ENCODE data around the gene KRT17.

- TF ChIP-seq CTCF (IDR thresholded peaks at IDR 0.05) (no peak), POLR2A (IDR thresholded peaks at IDR 0.05; ENCODE audit: low read depth) (no peak), EP300 (IDR thresholded peaks at IDR 0.05) (no peak)
Measured at GRCh38 chr17:41613277-41614082, 10.9 kb downstream of the KRT17 start.
